ENCODE data around the gene DDI1.

DDI1 gene

GRCh38 chr11:104036588-104036987 lies at the start of gene DDI1:
Gene DDI1, plus strand, starts transcription at chr11:104036640. Its CDS starts 183 bp downstream, at chr11:104036823.
- DNase-seq: no peak

- DNase-seq: no peak
Measured at GRCh38 chr11:103987629-103988594, 48.5 kb upstream of the DDI1 start.

GRCh38 chr11:103988595-103988969 lies 47.9 kb upstream of the DDI1 start:
- DNase-seq: no peak

- no peak for DNase-seq
Measured at GRCh38 chr11:103993507-103993906, 42.9 kb upstream of the DDI1 start.

- no peak for DNase-seq
Measured at GRCh38 chr11:103994094-103994493, 42.3 kb upstream of the DDI1 start.

- DNase-seq: no peak
Measured at GRCh38 chr11:103994518-103994917, 41.9 kb upstream of the DDI1 start.

GRCh38 chr11:103995896-103996295 lies 40.5 kb upstream of the DDI1 start:
- DNase-seq: no peak

GRCh38 chr11:103997082-103997481 lies 39.4 kb upstream of the DDI1 start:
- DNase-seq: no peak

- DNase-seq: no peak
Measured at GRCh38 chr11:103998826-103999508, 37.5 kb upstream of the DDI1 start.

GRCh38 chr11:104000798-104001197 lies 35.6 kb upstream of the DDI1 start:
- no peak for DNase-seq

GRCh38 chr11:104001561-104002056 lies 34.8 kb upstream of the DDI1 start:
- no peak for DNase-seq

GRCh38 chr11:104003491-104003890 lies 32.9 kb upstream of the DDI1 start:
- DNase-seq: no peak

- no peak for DNase-seq
Measured at GRCh38 chr11:104005234-104005855, 31.1 kb upstream of the DDI1 start.

GRCh38 chr11:104009744-104010143 lies 26.7 kb upstream of the DDI1 start:
- DNase-seq: no peak

- DNase-seq: no peak
Measured at GRCh38 chr11:104011044-104011443, 25.4 kb upstream of the DDI1 start.

- no peak for DNase-seq
Measured at GRCh38 chr11:104015649-104016415, 20.6 kb upstream of the DDI1 start.

GRCh38 chr11:104024572-104024971 lies 11.9 kb upstream of the DDI1 start:
- no peak for DNase-seq

- no peak for DNase-seq
Measured at GRCh38 chr11:104028476-104029263, 7.8 kb upstream of the DDI1 start.

GRCh38 chr11:104033134-104033533 lies 3.3 kb upstream of the DDI1 start:
- no peak for DNase-seq

- no peak for DNase-seq
Measured at GRCh38 chr11:104033561-104033960, 2.9 kb upstream of the DDI1 start.

- DNase-seq: no peak
Measured at GRCh38 chr11:104036995-104037394, 555 bp downstream of the DDI1 start.

- DNase-seq: no peak
Measured at GRCh38 chr11:104041792-104042191, 5.4 kb downstream of the DDI1 start.
